Upper lobe of right lung (tissue), 1 donor: ENCODE measurements around the gene MVK. TPM values are rescaled to one million over a fixed set of nuclear protein-coding genes. Genes with fewer than 3 reads are reported as not detected.
A peak's percentile ranks its signal among the peaks of the same experiment; 100 is the strongest.

ENCODE experiments used
- ATAC-seq: fragments of 200-7000 bp; cut with Tn5 transposase; one replicate; pipeline ENCODE4 v1.9.1; 2020; ENCODE audit warnings: mild to moderate bottlenecking, moderate library complexity
- DNase-seq: peaks from one replicate; pipeline ENCODE4 v3.0.0-alpha.2; 2020
- H3K27ac ChIP-seq: fragments of 200-600 bp; one replicate; pipeline ENCODE4 v1.8.0; 2022
- H3K27me3 ChIP-seq: fragments of 200-600 bp; one replicate; pipeline ENCODE4 v1.8.0; 2022; ENCODE audit warnings: mild to moderate bottlenecking
- H3K36me3 ChIP-seq: fragments of 200-600 bp; one replicate; pipeline ENCODE4 v1.8.0; 2022
- H3K4me1 ChIP-seq: fragments of 200-600 bp; one replicate; pipeline ENCODE4 v1.8.0; 2022
- H3K4me3 ChIP-seq: fragments of 200-600 bp; one replicate; pipeline ENCODE4 v1.8.0; 2022; ENCODE audit warnings: mild to moderate bottlenecking
- H3K9me3 ChIP-seq: fragments of 200-600 bp; one replicate; pipeline ENCODE4 v1.8.0; 2022
- intact Hi-C: fragments of 100-400 bp; cut with DNase I; formaldehyde crosslinking; loops from one replicate; pipeline ENCODE4 v1.11.0; 2022
- total RNA-seq: library from RNA; stranded (reverse); fragmentation: NEBNext Ultra II Directional; extraction: Animal tissue kit (Norgen Biotek cat#: 25700); gene quantifications from one replicate; pipeline ENCODE4 v1.2.1, GENCODE V29; 2021
- TF ChIP-seq, protein P1 (sequence below): fragments of 200-600 bp; IDR thresholded peaks from one replicate; pipeline ENCODE4 v1.8.0; 2022; ENCODE audit warnings: antibody characterized with exemption
- donor health status: DM: no; HTN: yes; CAD: no; lungs with severe emphysema.

MVK gene
- total RNA-seq, 1 donor from 2014 or later, result 27.3 TPM

DNA sequence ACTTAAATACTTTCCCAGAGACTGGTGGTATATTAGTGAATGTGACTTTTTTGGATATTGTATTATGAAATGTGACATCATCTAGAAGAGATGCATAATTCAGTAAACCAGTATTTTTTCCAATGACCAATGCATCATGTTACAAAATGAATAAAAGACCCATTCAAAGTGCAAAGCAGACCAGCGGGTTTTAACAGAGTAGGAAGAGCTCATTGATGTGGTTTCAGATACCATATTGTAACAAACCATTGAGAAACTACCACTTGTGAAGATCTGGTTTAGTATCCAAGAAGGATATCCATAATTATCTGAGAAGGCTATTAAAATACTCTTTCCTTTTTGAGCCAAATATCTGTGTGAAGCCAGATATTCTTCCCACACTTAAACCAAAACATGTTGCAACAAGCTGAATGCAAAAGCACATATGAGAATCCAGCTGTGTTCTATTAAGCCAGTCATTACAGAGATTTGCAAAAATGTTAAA lies 47.7 kb downstream of the MVK start:
- no peak overlapping the region for H3K4me3 ChIP-seq
- no peaks in the 10 kb centered on the region for H3K4me1 ChIP-seq
- no peak overlapping the region for H3K27ac ChIP-seq
- TF ChIP-seq, protein P1, sequence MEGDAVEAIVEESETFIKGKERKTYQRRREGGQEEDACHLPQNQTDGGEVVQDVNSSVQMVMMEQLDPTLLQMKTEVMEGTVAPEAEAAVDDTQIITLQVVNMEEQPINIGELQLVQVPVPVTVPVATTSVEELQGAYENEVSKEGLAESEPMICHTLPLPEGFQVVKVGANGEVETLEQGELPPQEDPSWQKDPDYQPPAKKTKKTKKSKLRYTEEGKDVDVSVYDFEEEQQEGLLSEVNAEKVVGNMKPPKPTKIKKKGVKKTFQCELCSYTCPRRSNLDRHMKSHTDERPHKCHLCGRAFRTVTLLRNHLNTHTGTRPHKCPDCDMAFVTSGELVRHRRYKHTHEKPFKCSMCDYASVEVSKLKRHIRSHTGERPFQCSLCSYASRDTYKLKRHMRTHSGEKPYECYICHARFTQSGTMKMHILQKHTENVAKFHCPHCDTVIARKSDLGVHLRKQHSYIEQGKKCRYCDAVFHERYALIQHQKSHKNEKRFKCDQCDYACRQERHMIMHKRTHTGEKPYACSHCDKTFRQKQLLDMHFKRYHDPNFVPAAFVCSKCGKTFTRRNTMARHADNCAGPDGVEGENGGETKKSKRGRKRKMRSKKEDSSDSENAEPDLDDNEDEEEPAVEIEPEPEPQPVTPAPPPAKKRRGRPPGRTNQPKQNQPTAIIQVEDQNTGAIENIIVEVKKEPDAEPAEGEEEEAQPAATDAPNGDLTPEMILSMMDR, result no peak
- no peaks in the 10 kb centered on the region for H3K27me3 ChIP-seq
- no peaks in the 10 kb centered on the region for H3K36me3 ChIP-seq
- intact Hi-C loops, result no loop called here
- ATAC-seq (no peak), DNase-seq (no peak)
- no peaks in the 10 kb centered on the region for H3K9me3 ChIP-seq

DNA sequence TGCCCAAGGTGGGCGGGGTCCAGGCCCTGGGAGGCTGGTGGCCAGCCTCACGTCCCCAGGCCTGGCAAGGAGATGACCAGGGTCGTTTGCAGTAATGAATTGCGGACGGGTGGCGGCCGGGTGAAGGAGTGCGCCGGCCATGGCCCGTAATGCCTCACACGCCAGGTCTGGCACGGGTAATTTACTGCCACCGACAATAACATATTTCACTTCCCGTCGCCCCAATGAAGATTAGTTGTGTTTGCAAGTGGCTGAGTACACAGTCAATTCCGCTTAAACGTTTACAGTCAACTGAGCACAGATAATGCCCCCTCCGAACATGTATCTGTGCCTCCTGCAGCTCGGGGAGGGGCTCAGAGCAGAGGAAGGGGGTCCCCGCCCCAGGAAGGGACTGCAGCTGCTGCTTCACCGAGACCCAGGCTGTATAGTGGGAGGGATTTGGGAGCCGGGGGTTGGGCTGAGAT lies 48.3 kb downstream of the MVK start:
- Histone ChIP-seq H3K27me3 (no peaks in the 10 kb centered on the region), H3K36me3 (no peaks in the 10 kb centered on the region), H3K4me1 (no peaks in the 10 kb centered on the region), H3K4me3 (no peak overlapping the region), H3K27ac (no peak overlapping the region), H3K9me3 (no peaks in the 10 kb centered on the region)
- DNase-seq, result no peak
- intact Hi-C loops, result no loop called here
- ATAC-seq, result no peak
- TF ChIP-seq, protein P1, result no peak

DNA sequence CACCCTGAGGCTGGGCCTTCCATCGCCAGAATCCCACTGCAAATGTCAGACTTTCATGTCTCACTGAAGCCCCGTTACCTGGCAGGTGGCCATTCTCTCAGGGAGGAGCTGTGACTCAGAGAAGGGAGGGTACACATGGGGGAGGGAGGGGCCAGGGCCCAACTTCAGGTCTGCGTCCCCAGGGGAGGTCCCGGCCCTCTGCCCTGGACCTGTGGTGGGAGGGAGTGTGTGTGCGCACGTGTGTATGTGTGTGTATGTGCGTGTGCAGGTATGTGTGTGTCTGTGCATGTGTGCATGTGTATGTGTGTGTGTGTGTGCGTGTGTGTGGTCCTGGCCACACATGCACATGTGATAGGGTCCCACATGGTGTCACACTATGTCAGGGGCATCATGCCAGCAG lies 50.9 kb downstream of the MVK start:
- peak; percentile 20 for ATAC-seq
- intact Hi-C loops, result no loop called here
- Histone ChIP-seq H3K9me3 (no peaks in the 10 kb centered on the region), H3K27ac (no peak overlapping the region), H3K4me3 (no peak overlapping the region), H3K27me3 (no peaks in the 10 kb centered on the region), H3K36me3 (no peaks in the 10 kb centered on the region), H3K4me1 (no peaks in the 10 kb centered on the region)
- TF ChIP-seq, protein P1, result no peak
- no peak for DNase-seq

DNA sequence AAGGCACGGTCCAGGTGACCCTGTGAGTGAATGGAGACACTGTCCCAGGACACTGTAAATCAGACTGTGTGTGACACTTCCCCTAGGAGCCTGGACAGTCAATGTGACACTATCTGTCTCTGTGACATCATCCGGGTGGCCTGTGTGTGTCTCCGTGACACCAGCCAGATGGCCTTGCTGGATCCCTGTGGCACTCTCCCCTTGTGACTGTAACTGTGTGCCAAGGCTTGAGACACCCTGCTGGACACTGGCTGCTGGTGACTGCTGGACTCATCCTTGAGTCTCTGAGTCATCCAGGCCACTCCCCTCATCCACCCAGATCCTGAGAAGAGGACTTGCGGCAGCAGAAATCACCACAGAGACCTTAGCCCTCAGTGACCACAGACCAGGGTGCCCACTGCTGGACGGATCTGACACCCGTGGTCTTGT lies 51.6 kb downstream of the MVK start:
- peak; percentile 11 for ATAC-seq
- no peak for DNase-seq
- intact Hi-C loops, result no loop called here
- H3K27ac ChIP-seq, result no peak overlapping the region
- H3K4me3 ChIP-seq, result no peak overlapping the region
- peaks cover 2% of the 10 kb centered on the region for H3K27me3 ChIP-seq
- TF ChIP-seq, protein P1, result no peak
- no peaks in the 10 kb centered on the region for H3K4me1 ChIP-seq
- H3K9me3 ChIP-seq, result no peaks in the 10 kb centered on the region
- no peaks in the 10 kb centered on the region for H3K36me3 ChIP-seq

DNA sequence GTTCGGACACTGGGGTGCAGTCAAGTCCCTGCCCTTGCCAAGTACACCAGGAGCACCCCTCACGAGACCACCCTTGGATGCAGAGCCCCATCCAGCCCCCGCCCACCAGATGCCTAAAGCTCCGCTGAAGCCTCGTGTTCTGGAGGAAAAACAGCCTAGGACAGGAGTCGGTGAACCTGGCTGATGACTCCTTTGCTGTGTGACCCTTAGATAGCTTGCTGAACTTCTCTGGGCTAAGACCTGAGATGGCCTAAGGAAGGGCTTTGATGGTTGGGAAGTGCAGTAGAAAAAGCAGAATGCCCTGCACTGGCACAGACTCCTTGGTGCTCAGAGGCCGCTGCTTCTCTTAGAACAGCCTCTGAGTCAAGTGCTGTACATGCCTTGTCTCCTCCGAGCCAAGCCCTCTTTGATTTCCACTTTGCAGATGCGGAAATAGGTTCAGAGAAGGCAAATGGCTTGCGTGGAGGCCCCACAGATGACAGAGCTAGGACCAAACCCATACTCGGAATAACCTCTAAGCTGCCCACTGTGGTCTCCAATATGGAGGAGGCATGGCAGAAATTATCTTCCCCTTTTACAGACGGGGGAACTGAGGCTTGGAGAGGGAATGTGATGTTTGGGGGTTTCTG lies 52.3 kb downstream of the MVK start:
- H3K9me3 ChIP-seq, result no peaks in the 10 kb centered on the region
- no peak overlapping the region for H3K27ac ChIP-seq
- peaks cover 9% of the 10 kb centered on the region for H3K27me3 ChIP-seq
- TF ChIP-seq, protein P1, result no peak
- no peaks in the 10 kb centered on the region for H3K36me3 ChIP-seq
- ATAC-seq, result no peak
- H3K4me1 ChIP-seq, result no peaks in the 10 kb centered on the region
- no peak overlapping the region for H3K4me3 ChIP-seq
- DNase-seq, result no peak
- intact Hi-C loops, result no loop called here
